CD14-positive monocyte (primary cell): Measurements from ENCODE around the gene ZNF234. TPM values are rescaled to one million over a fixed set of nuclear protein-coding genes. Genes with fewer than 3 reads are reported as not detected.

ENCODE experiments used
- DNase-seq, 3 donors: peaks; one replicate each; pipeline ENCODE4 v3.0.0-alpha.2; 2011 to 2022
- H2AFZ ChIP-seq: 2 replicates; pipeline ENCODE4 v1.6.0; 2012; ENCODE audit warnings: mild to moderate bottlenecking, low read depth, low read length, inconsistent platforms; ENCODE audit not compliant: insufficient read depth, poor library complexity, severe bottlenecking
- H3K27ac ChIP-seq, 2 donors: 1 replicate in 1 of 2; 2 replicates in 1 of 2; pipeline ENCODE4 v1.5.1; 2012 to 2013; ENCODE audit warnings: low read length in 2 of 2, control low read depth in 1 of 2, inconsistent platforms in 1 of 2, low read depth in 1 of 2, mild to moderate bottlenecking in 1 of 2
- H3K27me3 ChIP-seq, 2 donors: one replicate each; pipeline versions ENCODE4 v1.6.0 to v1.6.1; 2011 to 2013; ENCODE audit warnings: low read length in 2 of 2; ENCODE audit not compliant: control insufficient read depth in 2 of 2, insufficient read depth in 2 of 2
- H3K36me3 ChIP-seq, 2 donors: replicated peaks in 1 of 2; 1 replicate in 1 of 2; 2 replicates in 1 of 2; pipeline versions ENCODE4 v1.5.1 to v1.6.1; 2012 to 2013; ENCODE audit warnings: low read length in 2 of 2, control low read depth in 1 of 2, inconsistent platforms in 1 of 2, mild to moderate bottlenecking in 1 of 2; ENCODE audit not compliant: insufficient read depth in 2 of 2, control insufficient read depth in 1 of 2
- H3K4me1 ChIP-seq, 2 donors: 1 replicate in 1 of 2; 2 replicates in 1 of 2; pipeline versions ENCODE4 v1.5.1 to v1.6.1; 2012 to 2013; ENCODE audit warnings: low read length in 2 of 2, control low read depth in 1 of 2, inconsistent platforms in 1 of 2, mild to moderate bottlenecking in 1 of 2, moderate library complexity in 1 of 2; ENCODE audit not compliant: insufficient read depth in 2 of 2, control insufficient read depth in 1 of 2
- H3K4me2 ChIP-seq: replicated peaks from 2 replicates; pipeline ENCODE3; 2012; ENCODE audit warnings: low read length, moderate library complexity, mild to moderate bottlenecking; ENCODE audit not compliant: poor library complexity, severe bottlenecking; ENCODE audit errors: extremely low read depth
- H3K4me3 ChIP-seq, 3 experiments: fragments of 200-600 bp in 1 of 3; sonication (generic) in 1 of 3; replicated peaks in 1 of 3; 1 replicate in 2 of 3; 2 replicates in 1 of 3; pipeline ENCODE4 v1.5.1; 2011 to 2013; ENCODE audit warnings: low read length in 3 of 3, mild to moderate bottlenecking in 3 of 3, control low read depth in 2 of 3, low read depth in 2 of 3, inconsistent platforms in 1 of 3, moderate library complexity in 1 of 3
- H3K79me2 ChIP-seq: 2 replicates; pipeline ENCODE4 v1.6.0; 2012; ENCODE audit warnings: mild to moderate bottlenecking, control low read depth, inconsistent platforms, low read length, moderate library complexity; ENCODE audit not compliant: insufficient read depth
- H3K9ac ChIP-seq: 2 replicates; pipeline ENCODE4 v1.6.0; 2017; ENCODE audit warnings: low read length, mild to moderate bottlenecking; ENCODE audit not compliant: insufficient read depth, poor library complexity, severe bottlenecking
- H3K9me3 ChIP-seq, 2 donors: replicated peaks in 1 of 2; 1 replicate in 1 of 2; 2 replicates in 1 of 2; pipeline versions ENCODE4 v1.5.1 to v1.6.1; 2012 to 2013; ENCODE audit warnings: low read length in 2 of 2, control low read depth in 1 of 2; ENCODE audit not compliant: control insufficient read depth in 1 of 2, insufficient read depth in 1 of 2
- H4K20me1 ChIP-seq: 2 replicates; pipeline ENCODE4 v1.6.0; 2012; ENCODE audit warnings: mild to moderate bottlenecking, low read length, control low read depth, moderate library complexity; ENCODE audit not compliant: insufficient read depth
- H3K27ac Mint-ChIP-seq, 7 donors: one replicate each; pipeline ENCODE4 v1.8.0; 2020; ENCODE audit warnings: mild to moderate bottlenecking in 7 of 7, mixed read lengths in 7 of 7, moderate library complexity in 6 of 7, inconsistent platforms in 2 of 7
- H3K27me3 Mint-ChIP-seq, 3 donors: one replicate each; pipeline ENCODE4 v1.8.0; 2021 to 2022; ENCODE audit warnings: low read depth in 3 of 3, mild to moderate bottlenecking in 3 of 3, mixed read lengths in 3 of 3, moderate library complexity in 3 of 3, inconsistent platforms in 1 of 3
- H3K36me3 Mint-ChIP-seq, 2 donors: one replicate each; pipeline ENCODE4 v1.8.0; 2020; ENCODE audit warnings: mixed read lengths in 2 of 2, inconsistent platforms in 1 of 2, mild to moderate bottlenecking in 1 of 2
- H3K4me1 Mint-ChIP-seq: one replicate; pipeline ENCODE4 v1.8.0; 2020; ENCODE audit warnings: mild to moderate bottlenecking, mixed read lengths
- H3K4me3 Mint-ChIP-seq, 2 donors: one replicate each; pipeline ENCODE4 v1.8.0; 2020; ENCODE audit warnings: mild to moderate bottlenecking in 2 of 2, mixed read lengths in 2 of 2, moderate library complexity in 1 of 2
- H3K9me3 Mint-ChIP-seq, 7 donors: one replicate each; pipeline ENCODE4 v1.8.0; 2020 to 2022; ENCODE audit warnings: mixed read lengths in 7 of 7, mild to moderate bottlenecking in 6 of 7, moderate library complexity in 6 of 7, inconsistent platforms in 2 of 7
- WGBS: methylation state at CpG from one replicate; pipeline ENCODE4 v1.1.5; 2013; ENCODE audit warnings: missing lambda C conversion rate; ENCODE audit not compliant: insufficient coverage; 5-methylcytosine and 5-hydroxymethylcytosine counted together
- intact Hi-C, 2 donors: fragments of 100-400 bp; cut with micrococcal nuclease; formaldehyde crosslinking; loops; one replicate each; pipeline versions ENCODE4 v1.15.0 to v1.15.1; 2023
- polyA plus RNA-seq, 3 donors: library from polyadenylated mRNA; depleted of rRNA in 1 of 3; unstranded in 2 of 3; stranded (reverse) in 1 of 3; fragments of 300-500 nt in 2 of 3; fragments of >200 nt in 1 of 3; fragmentation: Illumina TruSeq in 2 of 3; gene quantifications; 1 replicate in 2 of 3; 2 replicates in 1 of 3; pipeline ENCODE4 v1.2.3, GENCODE V29; 2012 to 2021
- TF ChIP-seq, protein P1 (sequence below): fragments of 200-600 bp; IDR thresholded peaks from one replicate; pipeline ENCODE4 v1.8.0; 2022; ENCODE audit warnings: antibody characterized with exemption, mild to moderate bottlenecking

Gene ZNF234
- polyA plus RNA-seq, 3 donors: 0.73 to 2.3 (median 2.2) TPM

- Histone ChIP-seq H4K20me1 (no peaks in the 10 kb centered on the region), H2AFZ (no peak overlapping the region), H3K27me3 (peaks cover 0 to 5% of the 10 kb centered on the region in 2 donors), H3K4me3 (no peak overlapping the region), H3K9me3 (peaks cover 18 to 46% of the 10 kb centered on the region in 2 donors), H3K4me1 (peaks cover 7 to 8% of the 10 kb centered on the region in 2 donors), H3K9ac (no peak overlapping the region), H3K27ac (no peak overlapping the region), H3K36me3 (no peaks in the 10 kb centered on the region), H3K4me2 (no peak overlapping the region), H3K79me2 (no peaks in the 10 kb centered on the region)
- no CpG with 5 or more reads among the region's 2 CpGs for WGBS
- intact Hi-C loops: loop anchor here (5.0 to 10.0 kb wide), 3 partner anchors 37 to 92 kb away; partner anchors contain the start of genes ZNF225 (in 2 of the 2) and ZNF226 (in 1 of the 2)
- no peak for DNase-seq
- peaks cover 2 to 12% (median 5%) of the 10 kb centered on the region in 3 donors for H3K27me3 Mint-ChIP-seq
- H3K9me3 Mint-ChIP-seq: peaks cover 25 to 50% (median 37%) of the 10 kb centered on the region in 7 donors
- no peak overlapping the region for H3K4me3 Mint-ChIP-seq
- H3K4me1 Mint-ChIP-seq: peaks cover 10% of the 10 kb centered on the region
- H3K27ac Mint-ChIP-seq: no peak overlapping the region
- peaks cover 4 to 7% of the 10 kb centered on the region in 2 donors for H3K36me3 Mint-ChIP-seq
- TF ChIP-seq, protein P1, sequence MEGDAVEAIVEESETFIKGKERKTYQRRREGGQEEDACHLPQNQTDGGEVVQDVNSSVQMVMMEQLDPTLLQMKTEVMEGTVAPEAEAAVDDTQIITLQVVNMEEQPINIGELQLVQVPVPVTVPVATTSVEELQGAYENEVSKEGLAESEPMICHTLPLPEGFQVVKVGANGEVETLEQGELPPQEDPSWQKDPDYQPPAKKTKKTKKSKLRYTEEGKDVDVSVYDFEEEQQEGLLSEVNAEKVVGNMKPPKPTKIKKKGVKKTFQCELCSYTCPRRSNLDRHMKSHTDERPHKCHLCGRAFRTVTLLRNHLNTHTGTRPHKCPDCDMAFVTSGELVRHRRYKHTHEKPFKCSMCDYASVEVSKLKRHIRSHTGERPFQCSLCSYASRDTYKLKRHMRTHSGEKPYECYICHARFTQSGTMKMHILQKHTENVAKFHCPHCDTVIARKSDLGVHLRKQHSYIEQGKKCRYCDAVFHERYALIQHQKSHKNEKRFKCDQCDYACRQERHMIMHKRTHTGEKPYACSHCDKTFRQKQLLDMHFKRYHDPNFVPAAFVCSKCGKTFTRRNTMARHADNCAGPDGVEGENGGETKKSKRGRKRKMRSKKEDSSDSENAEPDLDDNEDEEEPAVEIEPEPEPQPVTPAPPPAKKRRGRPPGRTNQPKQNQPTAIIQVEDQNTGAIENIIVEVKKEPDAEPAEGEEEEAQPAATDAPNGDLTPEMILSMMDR: no peak
Observed at GRCh38 chr19:44204772-44205171, 63.4 kb downstream of the ZNF234 start.

- peak overlapping the region; percentile 72 to 95 (median 89) for H3K27ac Mint-ChIP-seq
- H3K27me3 Mint-ChIP-seq: peaks cover 2 to 12% (median 9%) of the 10 kb centered on the region in 3 donors
- TF ChIP-seq, protein P1: no peak
- Histone ChIP-seq H3K9me3 (peaks cover 19 to 34% of the 10 kb centered on the region in 2 donors), H4K20me1 (no peaks in the 10 kb centered on the region), H3K4me3 (peak overlapping the region; percentile 77 to 97 (median 96)), H3K4me1 (peaks cover 8 to 10% of the 10 kb centered on the region in 2 donors), H3K36me3 (no peaks in the 10 kb centered on the region), H3K9ac (peak overlapping the region; percentile 75), H3K27ac (peak overlapping the region; percentile 49 to 79), H2AFZ (peak overlapping the region; percentile 99), H3K4me2 (peak overlapping the region; percentile 96), H3K27me3 (peaks cover 0 to 7% of the 10 kb centered on the region in 2 donors), H3K79me2 (no peaks in the 10 kb centered on the region)
- peak; percentile 82 to 91 (median 88) for DNase-seq
- H3K4me3 Mint-ChIP-seq: peak overlapping the region; percentile 92 to 98
- intact Hi-C loops: loop anchor here (5.0 to 10.0 kb wide), 3 partner anchors 40 to 95 kb away; partner anchors contain the start of genes ZNF225 (in 2 of the 2) and ZNF226 (in 1 of the 2)
- H3K9me3 Mint-ChIP-seq: peaks cover 24 to 47% (median 39%) of the 10 kb centered on the region in 7 donors
- 10% methylated on average over 16 of the region's 26 CpGs for WGBS
- peaks cover 10% of the 10 kb centered on the region for H3K4me1 Mint-ChIP-seq
- H3K36me3 Mint-ChIP-seq: peaks cover 4 to 7% of the 10 kb centered on the region in 2 donors
Observed at GRCh38 chr19:44207126-44207803, 65.9 kb downstream of the ZNF234 start.

Other genes with a start within 250 kb of the ZNF234 start
- 1 to 10 TPM; 2.1 to 6.3 (median 6.0) TPM for gene ZNF45, start 206.3 kb upstream of the ZNF234 start, polyA plus RNA-seq
- gene ZNF221, start 190.3 kb upstream of the ZNF234 start, polyA plus RNA-seq: under 1 TPM in 2 of 3 donors, not detected in 1; 0.13 to 0.29 TPM
- gene ZNF155, start 157.4 kb upstream of the ZNF234 start, polyA plus RNA-seq: 1 to 10 TPM; 1.2 to 3.0 (median 1.4) TPM
- gene ZNF230, start 138.6 kb upstream of the ZNF234 start, polyA plus RNA-seq: 1 to 10 TPM; 1.0 to 3.9 (median 1.3) TPM
- gene ZNF222, start 116.2 kb upstream of the ZNF234 start, polyA plus RNA-seq: 1 to 10 TPM; 1.0 to 1.5 (median 1.1) TPM
- gene ZNF223, start 89.5 kb upstream of the ZNF234 start, polyA plus RNA-seq: 1 to 10 TPM; 1.1 to 2.0 (median 1.2) TPM
- 1 to 10 TPM in 1 of 3 donors, under 1 TPM in 2; 0.04 to 1.3 (median 0.13) TPM for gene ZNF284, start 69.4 kb upstream of the ZNF234 start, polyA plus RNA-seq
- 10 to 100 TPM in 1 of 3 donors, 1 to 10 TPM in 2; 2.9 to 30.1 (median 3.5) TPM for gene ZNF224, start 47.2 kb upstream of the ZNF234 start, polyA plus RNA-seq
- 1 to 10 TPM in 1 of 3 donors, under 1 TPM in 2; 0.86 to 1.1 (median 0.93) TPM for gene ZNF225, start 28.2 kb upstream of the ZNF234 start, polyA plus RNA-seq
- 10 to 100 TPM in 2 of 3 donors, 1 to 10 TPM in 1; 9.3 to 16.6 (median 16.3) TPM for gene ZNF226, start 23.5 kb downstream of the ZNF234 start, polyA plus RNA-seq
- 1 to 10 TPM; 2.6 to 4.9 (median 3.8) TPM for gene ZNF227, start 71.0 kb downstream of the ZNF234 start, polyA plus RNA-seq
- under 1 TPM in 2 of 3 donors, not detected in 1; 0.05 to 0.08 TPM for gene ZNF233, start 118.3 kb downstream of the ZNF234 start, polyA plus RNA-seq
- 1 to 10 TPM in 1 of 3 donors, under 1 TPM in 2; 0.64 to 3.0 (median 0.92) TPM for gene ZNF235, start 163.5 kb downstream of the ZNF234 start, polyA plus RNA-seq
- under 1 TPM in 1 of 3 donors, not detected in 2; 0.03 TPM for gene ZNF112, start 215.1 kb downstream of the ZNF234 start, polyA plus RNA-seq